ENCODE results near the gene COL12A1.

GRCh38 chr6:75235271-75235670 lies 29.4 kb upstream of the COL12A1 start:
- TF ChIP-seq POLR2A (IDR thresholded peaks at IDR 0.05) (no peak), CTCF (IDR thresholded peaks at IDR 0.05) (no peak)

All from breast epithelium (tissue), 3 donors.